Peyer's patch (tissue), 4 donors: ENCODE data around the gene COX8A. TPM values are rescaled to one million over a fixed set of nuclear protein-coding genes. Genes with fewer than 3 reads are reported as not detected.
A peak's percentile ranks its signal among the peaks of the same experiment; 100 is the strongest.

ENCODE experiments used
- DNase-seq, 3 donors: peaks; one replicate each; pipeline ENCODE4 v3.0.0-alpha.2; 2017 to 2019
- H3K27ac ChIP-seq, 4 donors: fragments of 200-600 bp; sonication (generic); one replicate each; pipeline ENCODE4 v1.5.1; 2016 to 2019
- H3K27me3 ChIP-seq, 2 donors: fragments of 200-600 bp; sonication (generic); one replicate each; pipeline ENCODE4 v1.5.1; 2019
- H3K36me3 ChIP-seq, 3 donors: fragments of 200-600 bp; sonication (generic); one replicate each; pipeline ENCODE4 v1.5.1; 2016 to 2019
- H3K4me1 ChIP-seq, 4 donors: fragments of 200-600 bp; sonication (generic); one replicate each; pipeline ENCODE4 v1.5.1; 2016 to 2019
- H3K4me3 ChIP-seq, 4 donors: fragments of 200-600 bp; sonication (generic); 1 replicate in 3 of 4; 2 replicates in 1 of 4; pipeline ENCODE4 v1.5.1; 2016 to 2019; ENCODE audit warnings: mild to moderate bottlenecking in 1 of 4
- H3K9me3 ChIP-seq, 4 donors: fragments of 200-600 bp; sonication (generic); one replicate each; pipeline ENCODE4 v1.5.1; 2016 to 2019; ENCODE audit warnings: mild to moderate bottlenecking in 1 of 4
- POLR2A ChIP-seq, 2 donors: fragments of 450-650 bp; IDR thresholded peaks; one replicate each; pipeline ENCODE4 v1.5.1; 2017; ENCODE audit warnings: antibody characterized with exemption in 2 of 2, mild to moderate bottlenecking in 2 of 2, moderate library complexity in 2 of 2
- total RNA-seq, 4 donors: library from RNA; depleted of rRNA; stranded (reverse); fragments of >200 nt; gene quantifications; one replicate each; pipeline ENCODE4 v1.1.0, GENCODE V29; 2016
- TF ChIP-seq, protein P1 (sequence below), 6 experiments: fragments of 450-650 bp in 4 of 6; fragments of 200-600 bp in 2 of 6; sonication (generic) in 1 of 6; IDR thresholded peaks; one replicate each; pipeline ENCODE4 v1.5.1; 2017 to 2019; ENCODE audit warnings: antibody characterized with exemption in 6 of 6, mild to moderate bottlenecking in 3 of 6, moderate library complexity in 1 of 6

Gene COX8A
- total RNA-seq, 4 donors from 2014 or later: 390 to 1,297 (median 877) TPM

- Histone ChIP-seq H3K4me3 (no peak overlapping the region), H3K27me3 (no peaks in the 10 kb centered on the region), H3K9me3 (no peaks in the 10 kb centered on the region), H3K27ac (peak overlapping the region in 2 of 4 donors; percentile 32 to 71), H3K4me1 (peaks cover 0 to 44% (median 2%) of the 10 kb centered on the region in 4 donors), H3K36me3 (peaks cover 0 to 18% (median 0%) of the 10 kb centered on the region in 3 donors)
- peak in 1 of 2 donors; percentile 12 for TF ChIP-seq POLR2A (IDR thresholded peaks at IDR 0.05)
- TF ChIP-seq, protein P1, sequence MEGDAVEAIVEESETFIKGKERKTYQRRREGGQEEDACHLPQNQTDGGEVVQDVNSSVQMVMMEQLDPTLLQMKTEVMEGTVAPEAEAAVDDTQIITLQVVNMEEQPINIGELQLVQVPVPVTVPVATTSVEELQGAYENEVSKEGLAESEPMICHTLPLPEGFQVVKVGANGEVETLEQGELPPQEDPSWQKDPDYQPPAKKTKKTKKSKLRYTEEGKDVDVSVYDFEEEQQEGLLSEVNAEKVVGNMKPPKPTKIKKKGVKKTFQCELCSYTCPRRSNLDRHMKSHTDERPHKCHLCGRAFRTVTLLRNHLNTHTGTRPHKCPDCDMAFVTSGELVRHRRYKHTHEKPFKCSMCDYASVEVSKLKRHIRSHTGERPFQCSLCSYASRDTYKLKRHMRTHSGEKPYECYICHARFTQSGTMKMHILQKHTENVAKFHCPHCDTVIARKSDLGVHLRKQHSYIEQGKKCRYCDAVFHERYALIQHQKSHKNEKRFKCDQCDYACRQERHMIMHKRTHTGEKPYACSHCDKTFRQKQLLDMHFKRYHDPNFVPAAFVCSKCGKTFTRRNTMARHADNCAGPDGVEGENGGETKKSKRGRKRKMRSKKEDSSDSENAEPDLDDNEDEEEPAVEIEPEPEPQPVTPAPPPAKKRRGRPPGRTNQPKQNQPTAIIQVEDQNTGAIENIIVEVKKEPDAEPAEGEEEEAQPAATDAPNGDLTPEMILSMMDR (IDR thresholded peaks at IDR 0.05): peak in 1 of 6 experiments; percentile 7
- peak in 2 of 3 donors; percentile 59 to 68 for DNase-seq
Observed at GRCh38 chr11:63942803-63943202, 31.6 kb upstream of the COX8A start.

DNA sequence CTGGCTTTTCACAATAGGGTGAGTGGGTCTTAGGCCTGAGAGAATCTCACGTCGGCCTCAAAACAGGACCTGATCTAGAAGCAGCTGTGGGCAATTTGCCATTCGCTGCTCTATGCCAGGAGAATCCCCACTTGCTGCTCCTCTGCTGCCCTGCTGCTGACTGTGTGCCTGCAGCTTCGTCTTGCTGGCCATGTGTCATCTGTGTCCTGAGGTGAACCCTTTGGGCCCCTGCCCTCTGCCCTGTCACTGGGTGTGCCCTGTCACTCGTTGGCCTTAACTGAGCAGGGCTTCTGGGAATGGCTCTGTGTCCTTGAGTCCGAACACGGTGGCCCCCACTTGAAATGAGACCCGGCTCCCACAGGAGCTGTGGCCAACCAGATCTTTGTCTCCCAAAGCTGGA is 29.4 kb upstream of the COX8A start:
- H3K27me3 ChIP-seq: no peaks in the 10 kb centered on the region
- no peak overlapping the region for H3K4me3 ChIP-seq
- peaks cover 0 to 26% (median 0%) of the 10 kb centered on the region in 3 donors for H3K36me3 ChIP-seq
- H3K27ac ChIP-seq: peak overlapping the region in 3 of 4 donors; percentile 5 to 49 (median 47)
- peak in 2 of 3 donors; percentile 75 to 76 for DNase-seq
- TF ChIP-seq, protein P1 (IDR thresholded peaks at IDR 0.05): no peak
- TF ChIP-seq POLR2A (IDR thresholded peaks at IDR 0.05): no peak
- peaks cover 0 to 39% (median 2%) of the 10 kb centered on the region in 4 donors for H3K4me1 ChIP-seq
- no peaks in the 10 kb centered on the region for H3K9me3 ChIP-seq

- peak overlapping the region in 3 of 4 donors; percentile 5 to 49 (median 47) for H3K27ac ChIP-seq
- peaks cover 0 to 35% (median 2%) of the 10 kb centered on the region in 4 donors for H3K4me1 ChIP-seq
- no peaks in the 10 kb centered on the region for H3K27me3 ChIP-seq
- no peak overlapping the region for H3K4me3 ChIP-seq
- H3K36me3 ChIP-seq: peaks cover 0 to 33% (median 0%) of the 10 kb centered on the region in 3 donors
- DNase-seq: peak; percentile 34 to 81 (median 72)
- TF ChIP-seq, protein P1 (IDR thresholded peaks at IDR 0.05): peak; percentile 64 to 86 (median 76)
- no peak for TF ChIP-seq POLR2A (IDR thresholded peaks at IDR 0.05)
- H3K9me3 ChIP-seq: no peaks in the 10 kb centered on the region
Observed at GRCh38 chr11:63945477-63946163, 28.8 kb upstream of the COX8A start.

DNA sequence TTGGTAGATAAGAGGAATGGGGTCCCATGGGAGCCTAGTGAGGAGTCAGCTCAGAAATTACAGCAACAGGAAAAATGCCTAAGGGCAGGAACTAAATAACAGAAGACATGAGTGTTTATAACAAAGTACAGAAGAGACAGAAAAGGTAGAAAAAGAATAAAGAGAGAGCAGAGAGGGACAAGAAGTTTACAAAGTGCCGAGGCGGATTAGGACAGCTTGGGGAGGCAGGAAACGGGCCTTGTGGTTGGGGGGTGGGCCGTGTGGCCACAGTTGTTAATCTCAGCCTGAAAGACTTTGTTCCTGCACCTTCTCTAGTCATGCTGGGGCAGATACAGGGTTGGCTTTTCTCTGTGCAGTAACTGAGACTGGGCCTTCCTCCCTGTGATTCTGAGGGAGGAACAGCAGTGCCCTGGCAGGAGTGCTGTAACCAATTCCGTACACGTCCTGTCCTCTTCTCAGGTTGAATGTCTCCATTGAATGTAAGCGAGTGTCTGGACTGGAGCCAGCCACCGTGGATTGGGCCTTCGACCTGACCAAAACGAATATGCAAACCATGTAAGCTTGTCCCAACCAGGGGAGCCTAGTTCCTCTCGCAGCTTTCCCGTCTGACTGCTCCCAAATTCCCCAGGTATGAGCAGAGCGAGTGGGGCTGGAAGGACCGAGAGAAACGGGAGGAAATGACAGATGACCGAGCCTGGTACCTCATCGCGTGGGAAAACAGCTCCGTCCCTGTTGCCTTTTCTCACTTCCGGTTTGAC is 22.5 kb upstream of the COX8A start:
- no peak overlapping the region for H3K4me3 ChIP-seq
- peak in 2 of 3 donors; percentile 55 to 68 for DNase-seq
- TF ChIP-seq POLR2A (IDR thresholded peaks at IDR 0.05): no peak
- TF ChIP-seq, protein P1 (IDR thresholded peaks at IDR 0.05): no peak
- H3K27me3 ChIP-seq: no peaks in the 10 kb centered on the region
- peak overlapping the region in 2 of 4 donors; percentile 16 to 55 for H3K27ac ChIP-seq
- peaks cover 0 to 4% (median 0%) of the 10 kb centered on the region in 4 donors for H3K4me1 ChIP-seq
- no peaks in the 10 kb centered on the region for H3K9me3 ChIP-seq
- peaks cover 0 to 58% (median 0%) of the 10 kb centered on the region in 3 donors for H3K36me3 ChIP-seq

DNA sequence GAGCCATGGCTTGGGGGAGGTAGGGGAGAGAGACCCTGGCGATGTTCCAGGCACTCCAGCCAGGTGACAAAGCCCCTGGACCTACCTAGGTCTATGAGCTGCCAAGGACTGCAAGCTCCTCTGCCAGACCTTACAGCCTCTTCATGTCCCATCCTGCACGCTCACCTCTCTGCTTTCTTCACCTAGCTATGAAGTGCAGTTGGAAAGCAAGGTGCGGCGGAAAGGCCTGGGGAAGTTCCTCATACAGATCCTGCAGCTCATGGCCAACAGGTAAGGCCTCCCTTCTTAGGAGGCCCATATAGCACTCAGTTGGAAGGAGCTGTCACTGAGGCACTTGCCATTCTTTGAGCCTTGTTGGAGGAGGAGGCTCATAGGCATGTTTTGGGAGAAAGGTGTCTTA is 21.9 kb upstream of the COX8A start:
- H3K4me3 ChIP-seq: no peak overlapping the region

More for the DNA sequence above, 21.9 kb upstream of the COX8A start:
- DNase-seq: no peak
- Histone ChIP-seq H3K9me3 (no peaks in the 10 kb centered on the region), H3K27ac (peak overlapping the region in 2 of 4 donors; percentile 16 to 55), H3K36me3 (peaks cover 0 to 52% (median 0%) of the 10 kb centered on the region in 3 donors), H3K27me3 (no peaks in the 10 kb centered on the region), H3K4me1 (peaks cover 0 to 4% (median 0%) of the 10 kb centered on the region in 4 donors)
- no peak for TF ChIP-seq POLR2A (IDR thresholded peaks at IDR 0.05)
- TF ChIP-seq, protein P1 (IDR thresholded peaks at IDR 0.05): no peak
